Nephron progenitor cell (in vitro differentiated cells): ENCODE data around the gene SYT11.
"Not testable (repeated sequence)": the region's sequence is repeated elsewhere in the genome, so short reads cannot be mapped to it uniquely, and the experiment has no call there.

Experiments used
- DNase-seq: peaks from one replicate; pipeline ENCODE4 v3.0.0; 2021
- H3K27ac Mint-ChIP-seq: 2 replicates; pipeline ENCODE4 v1.8.0; 2021; ENCODE audit warnings: mild to moderate bottlenecking, moderate library complexity, mixed read lengths
- H3K27me3 Mint-ChIP-seq: 2 replicates; pipeline ENCODE4 v1.8.0; 2021; ENCODE audit warnings: mild to moderate bottlenecking, low read depth, mixed read lengths; ENCODE audit not compliant: poor library complexity
- H3K36me3 Mint-ChIP-seq: 2 replicates; pipeline ENCODE4 v1.8.0; 2021; ENCODE audit warnings: low read depth, mixed read lengths
- H3K4me1 Mint-ChIP-seq: 2 replicates; pipeline ENCODE4 v1.8.0; 2021; ENCODE audit warnings: mixed read lengths
- H3K4me3 Mint-ChIP-seq: 2 replicates; pipeline ENCODE4 v1.8.0; 2021; ENCODE audit warnings: mild to moderate bottlenecking, moderate library complexity, mixed read lengths
- H3K9me3 Mint-ChIP-seq: 2 replicates; pipeline ENCODE4 v1.8.0; 2021; ENCODE audit warnings: mild to moderate bottlenecking, moderate library complexity, mixed read lengths
- CTCF ChIP-seq: fragments of 200-600 bp; sonication (generic); IDR thresholded peaks from 2 replicates; pipeline ENCODE4 v1.5.0; 2021; ENCODE audit warnings: antibody characterized with exemption

SYT11 gene

GRCh38 chr1:155831279-155831976 is 27.9 kb upstream of the SYT11 start:
- DNase-seq, result no peak
- H3K4me3 Mint-ChIP-seq, result no peak overlapping the region
- H3K9me3 Mint-ChIP-seq, result peaks cover 18% of the 10 kb centered on the region
- peaks cover 3% of the 10 kb centered on the region for H3K4me1 Mint-ChIP-seq
- H3K27me3 Mint-ChIP-seq, result no peaks in the 10 kb centered on the region
- TF ChIP-seq CTCF, result no peak
- H3K27ac Mint-ChIP-seq, result no peak overlapping the region
- H3K36me3 Mint-ChIP-seq, result peaks cover 62% of the 10 kb centered on the region

DNA sequence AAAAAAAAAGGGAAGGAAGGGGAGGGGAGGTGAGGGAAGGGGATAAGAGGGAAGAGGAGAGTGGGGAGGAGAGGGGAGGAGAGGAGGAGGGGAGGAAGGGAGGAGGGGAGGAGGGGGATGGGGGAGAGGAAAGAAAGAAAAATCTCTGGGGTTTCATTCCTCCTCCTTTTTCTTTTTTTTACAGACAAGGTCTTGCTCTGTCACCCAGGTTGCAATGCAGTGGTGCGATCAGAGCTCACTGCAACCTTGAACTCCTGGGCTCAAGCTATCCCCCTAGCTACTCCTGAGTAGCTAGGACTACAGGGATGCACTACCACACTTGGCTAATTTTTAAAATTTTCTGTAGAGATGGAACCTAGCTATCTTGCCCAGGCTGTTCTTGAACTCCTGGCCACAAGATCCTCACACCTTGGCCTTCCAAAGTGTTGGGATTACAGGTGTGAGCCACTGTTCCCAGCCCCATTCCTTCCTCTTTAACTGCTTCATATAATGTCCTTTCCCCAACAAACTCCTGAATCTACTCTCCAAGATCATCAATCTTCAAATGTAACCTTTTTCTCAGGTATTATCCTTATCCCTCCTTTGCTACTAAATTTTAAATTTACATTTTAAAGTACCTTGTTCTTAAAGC is 25.6 kb upstream of the SYT11 start:
- DNase-seq, result no peak
- peaks cover 64% of the 10 kb centered on the region for H3K36me3 Mint-ChIP-seq
- H3K4me3 Mint-ChIP-seq, result no peak overlapping the region
- no peaks in the 10 kb centered on the region for H3K27me3 Mint-ChIP-seq
- H3K27ac Mint-ChIP-seq, result no peak overlapping the region
- H3K4me1 Mint-ChIP-seq, result peaks cover 11% of the 10 kb centered on the region
- TF ChIP-seq CTCF, result no peak
- H3K9me3 Mint-ChIP-seq, result peaks cover 21% of the 10 kb centered on the region

DNA sequence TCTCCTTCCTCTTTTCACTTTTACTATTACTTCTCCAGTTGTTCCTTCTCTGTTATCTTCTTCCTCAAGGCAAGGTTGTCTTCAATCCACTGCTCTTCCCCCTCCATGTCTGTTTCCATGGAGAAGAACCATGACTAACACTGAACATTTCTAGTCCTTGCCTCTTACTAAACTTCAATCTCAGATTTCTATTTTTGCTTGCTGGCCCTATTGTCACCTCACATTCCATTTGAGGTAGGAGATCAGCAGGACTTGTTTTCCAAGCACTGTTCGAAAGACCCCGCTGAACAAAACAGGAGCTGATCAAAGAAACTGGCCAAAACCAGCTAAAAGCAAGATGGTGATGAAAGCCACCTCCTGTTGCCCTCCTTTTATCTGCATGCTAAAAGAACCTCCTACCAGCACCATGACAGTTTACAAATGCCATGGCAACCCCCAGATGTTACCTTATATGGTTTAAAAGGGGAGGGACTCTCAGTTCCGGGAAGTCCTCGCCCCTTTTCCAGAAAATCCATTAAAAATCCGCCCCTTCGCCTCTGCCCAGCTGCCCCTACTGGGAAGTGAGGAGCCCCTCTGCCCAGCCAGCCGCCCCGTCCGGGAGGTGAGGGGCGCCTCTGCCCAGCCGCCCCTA is 25.0 kb upstream of the SYT11 start:
- Mint-ChIP-seq H3K36me3 (peaks cover 69% of the 10 kb centered on the region), H3K4me1 (peaks cover 11% of the 10 kb centered on the region), H3K4me3 (no peak overlapping the region), H3K27me3 (no peaks in the 10 kb centered on the region), H3K9me3 (peaks cover 21% of the 10 kb centered on the region), H3K27ac (no peak overlapping the region)
- no peak for TF ChIP-seq CTCF
- DNase-seq, result no peak

DNA sequence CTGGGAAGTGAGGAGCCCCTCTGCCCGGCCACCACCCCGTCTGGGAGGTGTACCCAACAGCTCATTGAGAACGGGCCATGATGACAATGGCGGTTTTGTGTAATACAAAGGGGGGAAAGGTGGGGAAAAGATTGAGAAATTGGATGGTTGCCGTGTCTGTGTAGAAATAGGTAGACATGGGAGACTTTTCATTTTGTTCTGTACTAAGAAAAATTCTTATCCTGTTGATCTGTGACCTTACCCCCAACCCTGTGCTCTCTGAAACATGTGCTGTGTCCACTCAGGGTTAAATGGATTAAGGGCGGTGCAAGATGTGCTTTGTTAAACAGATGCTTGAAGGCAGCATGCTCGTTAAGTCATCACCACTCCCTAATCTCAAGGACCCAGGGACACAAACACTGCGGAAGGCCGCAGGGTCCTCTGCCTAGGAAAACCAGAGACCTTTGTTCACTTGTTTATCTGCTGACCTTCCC is 24.4 kb upstream of the SYT11 start:
- H3K27me3 Mint-ChIP-seq, H3K27ac Mint-ChIP-seq, DNase-seq, H3K4me3 Mint-ChIP-seq: not testable (repeated sequence)
- Mint-ChIP-seq H3K9me3 (peaks cover 21% of the 10 kb centered on the region), H3K4me1 (peaks cover 11% of the 10 kb centered on the region), H3K36me3 (peaks cover 64% of the 10 kb centered on the region)

GRCh38 chr1:155835548-155835947 is 23.8 kb upstream of the SYT11 start:
- Mint-ChIP-seq H3K9me3 (peaks cover 21% of the 10 kb centered on the region), H3K27me3 (no peaks in the 10 kb centered on the region), H3K27ac (peak overlapping the region; percentile 74), H3K4me3 (no peak overlapping the region), H3K4me1 (peaks cover 11% of the 10 kb centered on the region), H3K36me3 (peaks cover 64% of the 10 kb centered on the region)
- no peak for TF ChIP-seq CTCF
- no peak for DNase-seq

GRCh38 chr1:155840386-155840785 is 19.0 kb upstream of the SYT11 start:
- Mint-ChIP-seq H3K36me3 (peaks cover 52% of the 10 kb centered on the region), H3K4me1 (peaks cover 14% of the 10 kb centered on the region), H3K27me3 (no peaks in the 10 kb centered on the region), H3K9me3 (peaks cover 9% of the 10 kb centered on the region), H3K27ac (no peak overlapping the region), H3K4me3 (no peak overlapping the region)
- DNase-seq, result no peak
- TF ChIP-seq CTCF, result no peak
